Muscle layer of duodenum (tissue), 2 donors: ENCODE results near the gene PPP1R3E.

Experiments used
- H3K27ac ChIP-seq: one replicate; pipeline ENCODE4 v1.7.0; 2013; ENCODE audit warnings: mild to moderate bottlenecking, low read length
- H3K27me3 ChIP-seq: one replicate; pipeline ENCODE4 v1.7.0; 2013; ENCODE audit warnings: low read depth, mild to moderate bottlenecking, control low read depth, low read length
- H3K36me3 ChIP-seq, 2 donors: one replicate each; pipeline ENCODE4 v1.7.0; 2013; ENCODE audit warnings: low read length in 2 of 2, control low read depth in 1 of 2, mild to moderate bottlenecking in 1 of 2; ENCODE audit not compliant: insufficient read depth in 2 of 2, control insufficient read depth in 1 of 2
- H3K4me1 ChIP-seq, 2 donors: one replicate each; pipeline ENCODE4 v1.7.0; 2013; ENCODE audit warnings: low read length in 2 of 2, mild to moderate bottlenecking in 2 of 2, control low read depth in 1 of 2, moderate library complexity in 1 of 2; ENCODE audit not compliant: insufficient read depth in 2 of 2, control insufficient read depth in 1 of 2
- H3K4me3 ChIP-seq, 2 donors: one replicate each; pipeline ENCODE4 v1.7.0; 2013; ENCODE audit warnings: low read length in 2 of 2, low read depth in 1 of 2, mild to moderate bottlenecking in 1 of 2
- H3K9me3 ChIP-seq, 2 donors: one replicate each; pipeline ENCODE4 v1.7.0; 2013; ENCODE audit warnings: low read length in 2 of 2, control low read depth in 1 of 2, mild to moderate bottlenecking in 1 of 2; ENCODE audit not compliant: control insufficient read depth in 1 of 2
- donor health status: healthy.

PPP1R3E gene

DNA sequence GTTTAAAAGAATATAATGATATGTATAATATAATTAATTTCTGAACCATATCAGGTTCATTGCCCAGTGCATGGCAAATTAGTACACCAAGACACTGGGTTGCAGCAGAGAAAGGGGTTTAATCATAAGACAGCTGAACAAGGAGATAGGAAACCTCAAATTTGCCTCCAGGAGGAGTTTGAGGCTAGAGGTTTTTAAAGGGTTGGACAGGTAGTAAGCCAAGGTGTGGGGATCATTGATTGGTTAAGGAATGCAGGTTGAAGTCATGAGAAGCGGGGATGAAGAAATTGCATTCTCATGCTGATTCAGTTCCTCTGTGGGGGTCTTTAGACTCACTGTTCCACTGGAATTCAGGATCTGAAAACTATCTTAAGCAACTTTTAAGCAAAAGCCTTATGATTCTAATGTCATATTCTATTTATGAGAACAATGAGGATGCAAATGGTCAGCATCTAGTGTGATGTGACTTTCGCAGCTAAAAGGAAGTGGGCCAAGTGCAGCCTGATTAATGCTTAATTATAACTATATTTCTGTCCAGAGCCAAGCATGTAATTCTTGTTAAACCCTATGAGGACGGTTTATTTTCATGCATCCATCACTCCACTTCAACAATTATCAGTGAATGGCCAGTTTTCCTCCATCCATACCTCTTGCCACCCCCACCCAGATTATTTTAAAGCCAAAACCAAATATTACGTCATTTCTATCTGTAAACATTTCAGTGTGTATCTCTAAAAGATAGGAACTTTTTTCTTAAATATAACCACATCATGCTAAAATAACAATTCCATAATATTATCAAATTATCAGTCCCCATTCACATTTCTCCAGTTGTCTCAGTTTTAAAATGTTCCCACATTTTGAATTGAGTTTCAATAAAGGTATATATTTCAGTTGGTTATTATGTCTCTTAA, 50.0 kb downstream of the PPP1R3E start:
- no peak overlapping the region for H3K27ac ChIP-seq
- no peaks in the 10 kb centered on the region for H3K9me3 ChIP-seq
- H3K27me3 ChIP-seq = no peaks in the 10 kb centered on the region
- no peaks in the 10 kb centered on the region for H3K4me1 ChIP-seq
- H3K4me3 ChIP-seq = no peak overlapping the region
- no peaks in the 10 kb centered on the region for H3K36me3 ChIP-seq

DNA sequence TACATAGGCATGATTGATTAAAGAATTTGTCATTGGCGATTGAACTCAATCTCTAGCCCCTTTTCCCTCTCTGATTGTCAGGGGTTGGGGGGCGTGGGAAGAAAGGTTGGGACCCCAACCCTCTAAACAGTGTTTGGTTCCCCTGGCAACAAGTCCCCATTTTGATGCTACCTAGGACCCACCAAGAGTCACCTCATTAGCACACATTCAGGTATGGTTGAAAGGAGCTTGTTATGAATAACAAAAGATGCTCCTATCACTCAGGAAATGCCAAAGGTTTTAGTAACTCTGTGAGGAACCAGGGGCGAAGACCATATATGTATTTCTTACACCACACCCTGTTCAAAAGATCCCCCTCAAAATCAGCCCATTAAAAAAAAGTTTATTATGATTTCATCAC, 50.7 kb downstream of the PPP1R3E start:
- Histone ChIP-seq H3K36me3 (no peaks in the 10 kb centered on the region), H3K4me1 (no peaks in the 10 kb centered on the region), H3K9me3 (no peaks in the 10 kb centered on the region), H3K27me3 (no peaks in the 10 kb centered on the region), H3K27ac (no peak overlapping the region), H3K4me3 (no peak overlapping the region)

- Histone ChIP-seq H3K36me3 (no peaks in the 10 kb centered on the region), H3K4me3 (no peak overlapping the region), H3K9me3 (no peaks in the 10 kb centered on the region), H3K27ac (no peak overlapping the region), H3K4me1 (no peaks in the 10 kb centered on the region), H3K27me3 (no peaks in the 10 kb centered on the region)
Observed at GRCh38 chr14:23249824-23250223, 52.8 kb downstream of the PPP1R3E start.

GRCh38 chr14:23248601-23249000, 54.1 kb downstream of the PPP1R3E start:
- no peak overlapping the region for H3K27ac ChIP-seq
- no peaks in the 10 kb centered on the region for H3K36me3 ChIP-seq
- H3K4me3 ChIP-seq = no peak overlapping the region
- no peaks in the 10 kb centered on the region for H3K4me1 ChIP-seq
- H3K9me3 ChIP-seq = no peaks in the 10 kb centered on the region
- H3K27me3 ChIP-seq = no peaks in the 10 kb centered on the region
